NT2/D1 (cell line): ENCODE measurements around the gene LANCL2.

Experiments used
- DNase-seq: peaks from one replicate; pipeline ENCODE4 v3.0.0-alpha.2; 2011; ENCODE audit warnings: low read depth, low spot score
- H3K27me3 ChIP-seq: 2 replicates; pipeline ENCODE4 v1.6.0; 2011; ENCODE audit warnings: mild to moderate bottlenecking; ENCODE audit not compliant: insufficient read length, insufficient read depth
- H3K36me3 ChIP-seq: 2 replicates; pipeline ENCODE4 v1.6.1; 2011; ENCODE audit warnings: mild to moderate bottlenecking, low read length, mixed read lengths; ENCODE audit not compliant: insufficient read depth, insufficient read length
- H3K4me1 ChIP-seq: 2 replicates; pipeline ENCODE4 v1.5.1; 2011; ENCODE audit not compliant: insufficient read depth, insufficient read length
- H3K4me3 ChIP-seq: 2 replicates; pipeline ENCODE4 v1.5.1; 2011; ENCODE audit warnings: low read depth; ENCODE audit not compliant: insufficient read length
- H3K9ac ChIP-seq: 2 replicates; pipeline ENCODE4 v1.6.0; 2011; ENCODE audit warnings: low read depth; ENCODE audit not compliant: insufficient read length
- H3K9me3 ChIP-seq: 2 replicates; pipeline ENCODE4 v1.5.1; 2011; ENCODE audit warnings: mild to moderate bottlenecking, low read length; ENCODE audit not compliant: insufficient read depth
- SUZ12 ChIP-seq: IDR thresholded peaks from 2 replicates; pipeline ENCODE4 v1.6.1; 2011; ENCODE audit not compliant: insufficient read length, insufficient read depth; ENCODE audit errors: extremely low read depth
- YY1 ChIP-seq: IDR thresholded peaks from 2 replicates; pipeline ENCODE4 v1.6.1; 2011; ENCODE audit not compliant: insufficient read length, insufficient read depth
- ZNF274 ChIP-seq: IDR thresholded peaks from 2 replicates; pipeline ENCODE4 v1.6.1; 2011; ENCODE audit warnings: mild to moderate bottlenecking, low read depth, low read length

The LANCL2 gene

GRCh38 chr7:55481155-55481554 is 116.0 kb downstream of the LANCL2 start:
- no peak for DNase-seq
- Histone ChIP-seq H3K36me3 (peaks cover 43% of the 10 kb centered on the region), H3K27me3 (no peaks in the 10 kb centered on the region), H3K9me3 (no peaks in the 10 kb centered on the region), H3K9ac (no peak overlapping the region), H3K4me1 (peaks cover 8% of the 10 kb centered on the region), H3K4me3 (no peak overlapping the region)
- TF ChIP-seq YY1 (no peak), SUZ12 (no peak), ZNF274 (no peak)

GRCh38 chr7:55483046-55483445 is 117.9 kb downstream of the LANCL2 start:
- no peak for TF ChIP-seq SUZ12
- no peak for TF ChIP-seq ZNF274
- TF ChIP-seq YY1 = no peak
- Histone ChIP-seq H3K36me3 (peaks cover 34% of the 10 kb centered on the region), H3K27me3 (no peaks in the 10 kb centered on the region), H3K9me3 (no peaks in the 10 kb centered on the region), H3K9ac (no peak overlapping the region), H3K4me3 (no peak overlapping the region), H3K4me1 (peaks cover 5% of the 10 kb centered on the region)
- DNase-seq = no peak
